Measurements from ENCODE around the gene WFIKKN2. TPM values are rescaled to one million over a fixed set of nuclear protein-coding genes. Genes with fewer than 3 reads are reported as not detected.

WFIKKN2 gene
- total and polyA plus RNA-seq, 4 donors = 0.01 to 0.31 (median 0.13) TPM

DNA sequence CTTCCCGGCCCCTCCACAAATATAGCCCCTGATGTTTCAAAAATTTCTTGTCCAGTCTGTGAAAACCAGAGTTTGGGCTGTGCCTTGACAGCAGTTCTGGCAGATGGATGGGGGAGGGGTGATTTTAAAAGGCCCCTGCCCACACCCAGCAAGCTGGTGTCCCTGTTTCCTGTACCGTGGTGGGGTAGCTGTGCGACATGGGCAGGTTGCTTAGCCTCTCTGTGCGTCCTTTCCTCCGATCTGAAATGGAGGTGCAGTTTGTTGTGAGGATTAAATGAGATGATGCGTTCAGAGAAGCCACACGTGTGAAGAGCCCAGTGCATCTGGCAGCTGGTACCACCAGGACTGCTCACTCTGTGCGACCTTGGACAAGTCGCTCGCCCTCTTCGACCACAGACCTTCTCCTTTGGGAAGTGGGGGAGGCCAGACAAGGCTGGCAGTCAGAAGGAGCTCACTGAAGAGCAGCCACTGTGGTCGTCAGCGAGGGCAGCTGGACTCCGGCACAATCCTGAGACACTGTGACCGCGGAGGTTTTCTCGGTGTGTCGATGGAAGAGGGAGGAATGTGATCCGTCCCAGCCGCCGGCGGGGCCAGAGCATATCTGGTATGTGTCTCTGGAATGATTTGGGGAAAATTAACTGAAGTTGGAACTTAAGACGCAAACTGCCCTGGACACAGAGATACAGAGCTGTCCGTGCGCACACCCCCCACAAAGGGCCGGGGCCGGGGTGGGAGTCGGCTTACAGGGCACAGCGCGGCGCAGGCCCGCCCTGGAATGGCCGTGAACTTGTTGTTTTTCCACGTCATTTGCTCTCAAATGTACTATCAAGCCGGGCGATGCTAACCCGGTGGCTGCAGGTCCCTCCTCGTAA, 721 bp upstream of the WFIKKN2 start:
- peak; percentile 69 to 74 (median 71) for DNase-seq
- H3K27me3 ChIP-seq (ENCODE audit: control insufficient read depth in 3 of 3, insufficient read depth in 3 of 3, low read length in 2 of 3) = no peaks in the 10 kb centered on the region
- H3K4me3 ChIP-seq = no peak overlapping the region
- H3K36me3 ChIP-seq (ENCODE audit: control insufficient read depth in 4 of 4, insufficient read depth in 4 of 4, low read length in 4 of 4) = no peaks in the 10 kb centered on the region
- ATAC-seq (ENCODE audit: insufficient read depth, low FRiP score) = no peak
- H3K27ac ChIP-seq (ENCODE audit: low read depth in 1 of 2, low read length in 1 of 2) = no peak overlapping the region
- TF ChIP-seq CTCF (IDR thresholded peaks at IDR 0.05; ENCODE audit: control extremely low read depth, extremely low read depth) = no peak
- 50 to 57% methylated on average over 38 of the region's 38 CpGs for WGBS, 2 donors
- H3K9me3 ChIP-seq (ENCODE audit: control insufficient read depth in 4 of 4, insufficient read depth in 3 of 4, low read length in 3 of 4) = no peaks in the 10 kb centered on the region
- H3K4me1 ChIP-seq (ENCODE audit: control insufficient read depth in 5 of 5, insufficient read depth in 5 of 5, low read length in 5 of 5) = peaks cover 0 to 48% (median 6%) of the 10 kb centered on the region in 5 donors
- H3K9ac ChIP-seq (ENCODE audit: insufficient read depth in 1 of 2, low read length in 2 of 2) = peak overlapping the region; percentile 4 to 7

- ATAC-seq (ENCODE audit: insufficient read depth, low FRiP score) (no peak), DNase-seq (no peak)
- Histone ChIP-seq H3K4me1 (ENCODE audit: control insufficient read depth in 5 of 5, insufficient read depth in 5 of 5, low read length in 5 of 5) (peaks cover 0 to 38% (median 4%) of the 10 kb centered on the region in 5 donors), H3K9ac (ENCODE audit: insufficient read depth in 1 of 2, low read length in 2 of 2) (no peak overlapping the region), H3K4me3 (no peak overlapping the region), H3K9me3 (ENCODE audit: control insufficient read depth in 4 of 4, insufficient read depth in 3 of 4, low read length in 3 of 4) (no peaks in the 10 kb centered on the region), H3K27ac (ENCODE audit: low read depth in 1 of 2, low read length in 1 of 2) (no peak overlapping the region), H3K36me3 (ENCODE audit: control insufficient read depth in 4 of 4, insufficient read depth in 4 of 4, low read length in 4 of 4) (no peaks in the 10 kb centered on the region), H3K27me3 (ENCODE audit: control insufficient read depth in 3 of 3, insufficient read depth in 3 of 3, low read length in 2 of 3) (no peaks in the 10 kb centered on the region)
- WGBS, 2 donors = 89 to 92% methylated on average over 11 of the region's 11 CpGs
- no peak for TF ChIP-seq CTCF (IDR thresholded peaks at IDR 0.05; ENCODE audit: control extremely low read depth, extremely low read depth)
Measured at GRCh38 chr17:50836826-50837225, 1.4 kb downstream of the WFIKKN2 start.

DNA sequence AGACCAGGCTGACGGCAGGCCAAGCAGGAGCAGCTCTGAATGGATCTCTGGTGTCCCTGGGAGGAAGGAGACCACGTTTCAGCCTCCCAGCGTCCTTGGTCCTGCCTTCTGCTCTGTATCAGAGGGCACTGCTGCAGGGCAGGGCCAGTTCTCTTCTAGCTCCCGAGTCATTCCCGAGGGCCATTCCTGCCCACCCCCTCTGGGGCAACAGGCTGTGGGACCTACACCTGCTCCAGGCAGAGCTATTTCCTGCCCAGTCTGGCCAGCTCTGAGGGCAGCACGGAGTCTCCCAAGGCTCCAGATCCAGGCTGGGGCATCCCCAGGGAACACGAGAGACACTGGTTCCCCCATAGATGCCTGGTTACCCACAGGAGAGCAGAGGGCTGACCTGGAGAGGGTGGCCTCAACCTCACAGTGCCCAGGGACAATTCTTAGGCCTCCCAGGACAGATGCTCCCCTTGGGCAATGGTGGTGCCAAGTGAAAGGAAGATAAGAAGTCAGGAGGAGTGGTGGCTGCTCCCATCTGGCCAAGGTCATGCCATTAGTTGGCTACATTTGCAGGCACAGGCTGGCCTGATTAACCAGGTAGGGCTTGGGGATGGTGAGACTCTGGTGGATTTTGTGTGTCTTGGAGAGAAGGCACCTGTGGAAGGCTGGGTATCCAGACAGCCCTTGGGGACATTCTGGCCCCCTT, 2.0 kb downstream of the WFIKKN2 start:
- DNase-seq (no peak), ATAC-seq (ENCODE audit: insufficient read depth, low FRiP score) (no peak)
- no peak overlapping the region for H3K27ac ChIP-seq (ENCODE audit: low read depth in 1 of 2, low read length in 1 of 2)
- H3K9ac ChIP-seq (ENCODE audit: insufficient read depth in 1 of 2, low read length in 2 of 2) = no peak overlapping the region
- no peak overlapping the region for H3K4me3 ChIP-seq
- H3K27me3 ChIP-seq (ENCODE audit: control insufficient read depth in 3 of 3, insufficient read depth in 3 of 3, low read length in 2 of 3) = no peaks in the 10 kb centered on the region
- no peak for TF ChIP-seq CTCF (IDR thresholded peaks at IDR 0.05; ENCODE audit: control extremely low read depth, extremely low read depth)
- WGBS, 2 donors = 84 to 87% methylated on average over 7 of the region's 7 CpGs
- no peaks in the 10 kb centered on the region for H3K9me3 ChIP-seq (ENCODE audit: control insufficient read depth in 4 of 4, insufficient read depth in 3 of 4, low read length in 3 of 4)
- no peaks in the 10 kb centered on the region for H3K36me3 ChIP-seq (ENCODE audit: control insufficient read depth in 4 of 4, insufficient read depth in 4 of 4, low read length in 4 of 4)
- peaks cover 0 to 38% (median 4%) of the 10 kb centered on the region in 5 donors for H3K4me1 ChIP-seq (ENCODE audit: control insufficient read depth in 5 of 5, insufficient read depth in 5 of 5, low read length in 5 of 5)
